GM23248 (cell line): ENCODE measurements around the gene GOLPH3.
"Not testable (repeated sequence)": the region's sequence is repeated elsewhere in the genome, so short reads cannot be mapped to it uniquely, and the experiment has no call there.

ENCODE experiments used
- EZH2 ChIP-seq: fragments of 200-600 bp; sonication (generic); IDR thresholded peaks from 2 replicates; pipeline ENCODE4 v1.6.1; 2018; ENCODE audit warnings: antibody characterized with exemption, mild to moderate bottlenecking; ENCODE audit not compliant: insufficient read depth, poor library complexity, severe bottlenecking
- EZH2phosphoT487 ChIP-seq: fragments of 200-600 bp; sonication (generic); IDR thresholded peaks from 2 replicates; pipeline ENCODE4 v1.6.1; 2018; ENCODE audit warnings: antibody characterized with exemption, moderate library complexity, mild to moderate bottlenecking, low read depth; ENCODE audit not compliant: insufficient read depth

- TF ChIP-seq EZH2, EZH2phosphoT487: not testable (repeated sequence)
Observed at GRCh38 chr5:32078855-32079254, 95.3 kb downstream of the GOLPH3 start.
